GM04504 (cell line): ENCODE results near the gene MAN2C1.
"Not testable (repeated sequence)": the region's sequence is repeated elsewhere in the genome, so short reads cannot be mapped to it uniquely, and the experiment has no call there.

Experiments
- DNase-seq: peaks from one replicate; pipeline ENCODE4 v3.0.0-alpha.2; 2012; ENCODE audit warnings: low read depth

MAN2C1 gene

GRCh38 chr15:75367913-75368688 is at the start of gene MAN2C1:
MAN2C1 (minus strand) TSS chr15:75368607; CDS start chr15:75368583, 24 bp downstream.
- peak; percentile 84 for DNase-seq

GRCh38 chr15:75416584-75416983 is 48.2 kb upstream of the MAN2C1 start:
- no peak for DNase-seq

GRCh38 chr15:75410196-75410595 is 41.8 kb upstream of the MAN2C1 start:
- DNase-seq: no peak

- DNase-seq: no peak
Measured at GRCh38 chr15:75407083-75407482, 38.7 kb upstream of the MAN2C1 start.

- DNase-seq: no peak
Measured at GRCh38 chr15:75403892-75404291, 35.5 kb upstream of the MAN2C1 start.

- peak; percentile 3 for DNase-seq
Measured at GRCh38 chr15:75397494-75397893, 29.1 kb upstream of the MAN2C1 start.

- no peak for DNase-seq
Measured at GRCh38 chr15:75389791-75390382, 21.5 kb upstream of the MAN2C1 start.

- DNase-seq: not testable (repeated sequence)
Measured at GRCh38 chr15:75383986-75384385, 15.6 kb upstream of the MAN2C1 start.

GRCh38 chr15:75380773-75381172 is 12.4 kb upstream of the MAN2C1 start:
- no peak for DNase-seq

- DNase-seq: no peak
Measured at GRCh38 chr15:75371901-75372688, 3.7 kb upstream of the MAN2C1 start.

- no peak for DNase-seq
Measured at GRCh38 chr15:75371486-75371885, 3.1 kb upstream of the MAN2C1 start.

- DNase-seq: no peak
Measured at GRCh38 chr15:75369897-75370581, 1.6 kb upstream of the MAN2C1 start.

- no peak for DNase-seq
Measured at GRCh38 chr15:75368689-75369239, 357 bp upstream of the MAN2C1 start.

GRCh38 chr15:75367406-75367912 is 948 bp downstream of the MAN2C1 start:
- no peak for DNase-seq

- no peak for DNase-seq
Measured at GRCh38 chr15:75367006-75367405, 1.4 kb downstream of the MAN2C1 start.

- DNase-seq: no peak
Measured at GRCh38 chr15:75366163-75366562, 2.2 kb downstream of the MAN2C1 start.

GRCh38 chr15:75364881-75365280 is 3.5 kb downstream of the MAN2C1 start:
- no peak for DNase-seq

- DNase-seq: no peak
Measured at GRCh38 chr15:75363786-75364185, 4.6 kb downstream of the MAN2C1 start.

GRCh38 chr15:75362642-75363249 is 5.7 kb downstream of the MAN2C1 start:
- DNase-seq: no peak

- no peak for DNase-seq
Measured at GRCh38 chr15:75361989-75362641, 6.3 kb downstream of the MAN2C1 start.
